Astrocyte of the spinal cord (primary cell): Measurements from ENCODE around the gene WHRN.

Source experiments
- DNase-seq: peaks from one replicate; pipeline ENCODE4 v3.0.0; 2011; ENCODE audit warnings: low read depth, low spot score
- H3K4me3 ChIP-seq: 2 replicates; pipeline ENCODE4 v1.5.1; 2011; ENCODE audit warnings: low read depth, mild to moderate bottlenecking, low read length, moderate library complexity
- CTCF ChIP-seq: IDR thresholded peaks from 2 replicates; pipeline ENCODE4 v1.5.1; 2012; ENCODE audit warnings: low read depth, mild to moderate bottlenecking, low read length, inconsistent platforms
- in situ Hi-C: cut with HindIII; loops from 2 replicates; pipeline ENCODE4 v1.10.0; 2017; ENCODE audit warnings: low sequenced_read_pairs

WHRN gene

DNA sequence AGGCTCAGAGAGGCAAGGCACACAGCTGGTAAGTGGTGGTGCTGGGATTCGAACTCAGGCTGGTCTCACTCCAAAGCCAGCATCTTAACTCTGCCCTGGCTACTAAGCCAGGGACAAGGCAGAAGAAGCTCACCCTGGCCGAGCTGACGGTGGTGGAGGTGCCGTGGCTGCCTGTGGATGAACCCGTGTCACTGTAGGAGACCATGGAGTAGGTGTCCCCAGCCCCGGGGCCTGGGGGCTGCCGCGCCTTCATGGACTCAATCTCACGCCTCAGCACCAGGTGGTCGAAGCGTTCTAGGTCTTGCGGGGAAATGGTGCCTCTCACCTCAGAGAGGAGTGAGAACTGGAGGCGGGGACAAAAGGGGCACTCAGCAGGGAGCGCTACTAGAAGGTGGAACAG is 82.1 kb downstream of the WHRN start:
- no peak overlapping the region for H3K4me3 ChIP-seq
- TF ChIP-seq CTCF, result no peak
- in situ Hi-C loops, result no loop called here

GRCh38 chr9:114421147-114421546 is 84.1 kb downstream of the WHRN start:
- DNase-seq, result no peak
- in situ Hi-C loops, result no loop called here
- no peak overlapping the region for H3K4me3 ChIP-seq
- TF ChIP-seq CTCF, result no peak

More for the DNA sequence above, 82.1 kb downstream of the WHRN start:
- no peak for DNase-seq

GRCh38 chr9:114419796-114420195 is 85.5 kb downstream of the WHRN start:
- DNase-seq, result no peak
- in situ Hi-C loops, result no loop called here
- H3K4me3 ChIP-seq, result no peak overlapping the region
- TF ChIP-seq CTCF, result no peak

GRCh38 chr9:114418053-114418452 is 87.2 kb downstream of the WHRN start:
- no peak for TF ChIP-seq CTCF
- H3K4me3 ChIP-seq, result no peak overlapping the region
- in situ Hi-C loops, result no loop called here
- DNase-seq, result no peak

DNA sequence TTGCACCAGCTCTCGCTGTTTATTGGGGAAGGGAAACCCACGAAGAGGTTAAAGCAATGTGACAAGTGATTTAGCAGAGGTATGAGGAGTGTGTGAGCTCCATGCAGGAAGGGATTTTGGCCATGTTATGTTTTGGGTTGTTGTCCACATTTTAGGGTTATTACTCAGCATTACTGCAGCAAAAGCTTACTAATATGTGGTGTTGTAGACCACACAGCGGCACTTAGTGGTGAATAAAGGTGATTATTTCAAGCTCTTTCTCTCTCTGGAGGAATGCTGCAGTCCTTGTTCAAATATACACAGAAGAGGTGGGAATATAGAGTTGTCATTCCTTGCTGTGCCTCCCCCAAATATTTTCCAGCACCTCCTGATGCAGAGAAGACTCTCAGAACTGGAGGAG is 87.8 kb downstream of the WHRN start:
- TF ChIP-seq CTCF, result peak; percentile 24
- DNase-seq, result peak; percentile 70
- in situ Hi-C loops, result no loop called here
- H3K4me3 ChIP-seq, result no peak overlapping the region

DNA sequence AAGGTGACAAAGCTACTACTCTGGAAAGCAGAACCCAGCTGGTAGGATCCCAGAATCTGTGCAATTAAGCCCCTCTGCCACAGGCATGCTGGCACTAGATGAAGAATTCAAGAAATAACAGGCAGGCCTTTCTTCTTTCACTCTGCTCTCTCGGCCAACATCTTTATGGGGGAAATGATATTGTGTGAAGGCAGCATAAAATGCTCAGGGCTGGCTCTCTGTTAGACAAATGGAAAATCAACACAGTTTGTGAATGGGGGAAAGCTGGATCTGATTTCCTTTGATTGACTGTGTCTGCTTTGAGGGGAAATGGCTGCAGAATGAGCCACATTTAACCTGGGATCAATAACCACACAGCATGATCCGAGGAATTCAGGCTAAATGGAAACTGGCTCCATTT is 88.4 kb downstream of the WHRN start:
- TF ChIP-seq CTCF, result no peak
- H3K4me3 ChIP-seq, result no peak overlapping the region
- no peak for DNase-seq
- in situ Hi-C loops, result no loop called here

DNA sequence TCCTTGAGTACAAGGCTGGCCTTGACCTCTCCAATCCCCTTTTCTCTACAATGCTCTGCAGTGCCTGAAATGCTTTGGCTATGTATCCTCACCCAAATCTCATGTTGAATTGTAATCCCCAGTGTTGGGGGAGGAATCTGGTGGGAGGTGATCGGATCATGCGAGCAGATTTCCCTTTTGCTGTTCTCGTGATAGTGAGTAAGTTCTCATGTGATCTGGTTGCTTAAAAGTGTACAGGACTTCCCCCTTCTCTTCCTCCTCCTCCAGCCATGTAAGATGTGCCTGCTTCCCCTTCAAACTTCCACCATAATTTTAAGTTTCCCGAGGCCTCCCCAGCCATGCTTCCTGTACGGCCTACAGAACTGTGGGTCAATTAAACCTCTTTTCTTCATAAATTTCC is 89.0 kb downstream of the WHRN start:
- no peak for TF ChIP-seq CTCF
- in situ Hi-C loops, result no loop called here
- no peak overlapping the region for H3K4me3 ChIP-seq
- DNase-seq, result no peak
